Mesenchymal stem cell (in vitro differentiated cells and primary cell): ENCODE data around the gene ZXDC.

Experiments used
- DNase-seq: peaks from one replicate; pipeline ENCODE4 v3.0.0-alpha.2; 2013
- H2AFZ ChIP-seq: one replicate; pipeline ENCODE4 v1.6.1; 2013; ENCODE audit warnings: low read depth, mild to moderate bottlenecking, control low read depth, inconsistent platforms, low read length, moderate library complexity
- H2AK5ac ChIP-seq: 2 replicates; pipeline ENCODE4 v1.6.1; 2013; ENCODE audit warnings: low read length, moderate library complexity, mild to moderate bottlenecking, inconsistent platforms; ENCODE audit not compliant: severe bottlenecking
- H2BK120ac ChIP-seq: one replicate; pipeline ENCODE4 v1.6.1; 2013; ENCODE audit warnings: low read depth, mild to moderate bottlenecking, inconsistent platforms, low read length, moderate library complexity
- H2BK12ac ChIP-seq, 2 experiments: one replicate each; pipeline ENCODE4 v1.6.1; 2013; ENCODE audit warnings: inconsistent platforms in 2 of 2, low read length in 2 of 2, mild to moderate bottlenecking in 2 of 2, moderate library complexity in 2 of 2, control low read depth in 1 of 2
- H2BK15ac ChIP-seq: one replicate; pipeline ENCODE4 v1.6.1; 2013; ENCODE audit warnings: mild to moderate bottlenecking, low read depth, inconsistent platforms; ENCODE audit not compliant: poor library complexity, severe bottlenecking
- H2BK5ac ChIP-seq: 2 replicates; pipeline ENCODE4 v1.6.1; 2013; ENCODE audit warnings: low read depth, mild to moderate bottlenecking, low read length, control low read depth, inconsistent platforms; ENCODE audit not compliant: poor library complexity, severe bottlenecking
- H3K14ac ChIP-seq, 2 experiments: one replicate each; pipeline ENCODE4 v1.6.1; 2013; ENCODE audit warnings: inconsistent platforms in 2 of 2, low read length in 2 of 2, control low read depth in 1 of 2, mild to moderate bottlenecking in 1 of 2, moderate library complexity in 1 of 2
- H3K18ac ChIP-seq, 2 experiments: one replicate each; pipeline ENCODE4 v1.6.1; 2013; ENCODE audit warnings: inconsistent platforms in 2 of 2, low read length in 2 of 2, control low read depth in 1 of 2, low read depth in 1 of 2, mild to moderate bottlenecking in 1 of 2
- H3K23ac ChIP-seq, 2 experiments: one replicate each; pipeline ENCODE4 v1.6.1; 2013; ENCODE audit warnings: inconsistent platforms in 2 of 2, low read length in 2 of 2, mild to moderate bottlenecking in 2 of 2, moderate library complexity in 2 of 2, control low read depth in 1 of 2
- H3K27ac ChIP-seq: 2 replicates; pipeline ENCODE4 v1.5.1; 2013; ENCODE audit warnings: mild to moderate bottlenecking, moderate library complexity, low read length, control low read depth, inconsistent platforms; ENCODE audit not compliant: poor library complexity, severe bottlenecking
- H3K27me3 ChIP-seq, 2 experiments: 2 replicates each; pipeline versions ENCODE4 v1.6.1 to v1.7.0; 2013; ENCODE audit warnings: low read length in 2 of 2, mild to moderate bottlenecking in 2 of 2, moderate library complexity in 2 of 2, control low read depth in 1 of 2, inconsistent platforms in 1 of 2; ENCODE audit not compliant: control insufficient read depth in 1 of 2, insufficient read depth in 1 of 2
- H3K36me3 ChIP-seq, 2 experiments: 2 replicates each; pipeline versions ENCODE4 v1.6.1 to v1.7.0; 2013; ENCODE audit warnings: low read length in 2 of 2, control low read depth in 1 of 2, inconsistent platforms in 1 of 2, low read depth in 1 of 2, mild to moderate bottlenecking in 1 of 2; ENCODE audit not compliant: insufficient read depth in 2 of 2, control insufficient read depth in 1 of 2
- H3K4ac ChIP-seq, 2 experiments: one replicate each; pipeline ENCODE4 v1.6.1; 2013; ENCODE audit warnings: inconsistent platforms in 2 of 2, low read length in 2 of 2, mild to moderate bottlenecking in 2 of 2, moderate library complexity in 2 of 2, control low read depth in 1 of 2, low read depth in 1 of 2
- H3K4me1 ChIP-seq: 2 replicates; pipeline ENCODE4 v1.6.1; 2013; ENCODE audit warnings: low read depth, low read length, control low read depth; ENCODE audit not compliant: control insufficient read depth, insufficient read depth
- H3K4me2 ChIP-seq: 2 replicates; pipeline ENCODE4 v1.6.1; 2013; ENCODE audit warnings: low read length, mild to moderate bottlenecking, inconsistent platforms; ENCODE audit not compliant: poor library complexity, severe bottlenecking
- H3K4me3 ChIP-seq, 2 experiments: 2 replicates each; pipeline versions ENCODE4 v1.5.1 to v1.7.0; 2013; ENCODE audit warnings: low read length in 2 of 2, mild to moderate bottlenecking in 2 of 2, control low read depth in 1 of 2, low read depth in 1 of 2; ENCODE audit not compliant: insufficient read depth in 1 of 2
- H3K79me1 ChIP-seq: replicated peaks from 2 replicates; pipeline ENCODE4 v1.6.1; 2013; ENCODE audit warnings: mild to moderate bottlenecking, control low read depth, low read length, inconsistent platforms; ENCODE audit not compliant: poor library complexity, severe bottlenecking
- H3K9ac ChIP-seq: 2 replicates; pipeline ENCODE4 v1.7.0; 2013; ENCODE audit warnings: mild to moderate bottlenecking, low read length, moderate library complexity
- H3K9me3 ChIP-seq: 2 replicates; pipeline ENCODE4 v1.7.0; 2013; ENCODE audit warnings: mild to moderate bottlenecking, low read length; ENCODE audit not compliant: control insufficient read depth
- H4K8ac ChIP-seq: one replicate; pipeline ENCODE4 v1.6.1; 2013; ENCODE audit warnings: inconsistent platforms, mild to moderate bottlenecking, low read length, moderate library complexity
- H4K91ac ChIP-seq: one replicate; pipeline ENCODE4 v1.6.1; 2013; ENCODE audit warnings: mild to moderate bottlenecking, low read length, inconsistent platforms
- WGBS: methylation state at CpG from one replicate; pipeline ENCODE4 v1.1.7; 2013; ENCODE audit warnings: mixed read lengths; 5-methylcytosine and 5-hydroxymethylcytosine counted together

Gene ZXDC

GRCh38 chr3:126414961-126415660, 60.6 kb downstream of the ZXDC start:
- Histone ChIP-seq H3K9me3 (no peaks in the 10 kb centered on the region), H3K27ac (no peak overlapping the region), H2BK5ac (no peak overlapping the region), H3K4me1 (peaks cover under 1% of the 10 kb centered on the region), H3K27me3 (peaks cover 20 to 84% of the 10 kb centered on the region in 2 experiments), H3K18ac (no peak overlapping the region), H3K23ac (no peak overlapping the region), H3K79me1 (no peaks in the 10 kb centered on the region), H2BK15ac (no peak overlapping the region), H2BK120ac (no peak overlapping the region), H3K4me2 (no peak overlapping the region), H2AK5ac (no peak overlapping the region), H3K36me3 (no peaks in the 10 kb centered on the region), H2AFZ (no peak overlapping the region), H4K8ac (no peak overlapping the region), H3K9ac (no peak overlapping the region), H3K4ac (no peak overlapping the region), H2BK12ac (no peak overlapping the region), H4K91ac (no peak overlapping the region), H3K4me3 (no peak overlapping the region), H3K14ac (no peak overlapping the region)
- WGBS: 89% methylated on average over 12 of the region's 12 CpGs
- DNase-seq: no peak

- Histone ChIP-seq H3K4ac (no peak overlapping the region), H4K8ac (no peak overlapping the region), H2BK15ac (no peak overlapping the region), H3K18ac (no peak overlapping the region), H3K4me3 (no peak overlapping the region), H2BK120ac (no peak overlapping the region), H3K79me1 (no peaks in the 10 kb centered on the region), H2AK5ac (no peak overlapping the region), H3K27me3 (peaks cover 20 to 85% of the 10 kb centered on the region in 2 experiments), H3K4me2 (no peak overlapping the region), H4K91ac (no peak overlapping the region), H3K9me3 (no peaks in the 10 kb centered on the region), H3K27ac (no peak overlapping the region), H2BK12ac (no peak overlapping the region), H3K4me1 (no peaks in the 10 kb centered on the region), H3K23ac (no peak overlapping the region), H2AFZ (no peak overlapping the region), H3K36me3 (no peaks in the 10 kb centered on the region), H2BK5ac (no peak overlapping the region), H3K9ac (no peak overlapping the region), H3K14ac (peak overlapping the region in 1 of 2 experiments; percentile 13)
- DNase-seq: no peak
- WGBS: 92% methylated on average over 11 of the region's 11 CpGs
These were observed 61.3 kb downstream of the ZXDC start for GRCh38 chr3:126414406-126414805.

- Histone ChIP-seq H2BK120ac (no peak overlapping the region), H3K4me1 (no peaks in the 10 kb centered on the region), H4K8ac (no peak overlapping the region), H3K27me3 (peaks cover 20 to 86% of the 10 kb centered on the region in 2 experiments), H2BK12ac (no peak overlapping the region), H3K9me3 (no peaks in the 10 kb centered on the region), H4K91ac (no peak overlapping the region), H3K18ac (no peak overlapping the region), H3K23ac (no peak overlapping the region), H3K79me1 (no peaks in the 10 kb centered on the region), H3K27ac (no peak overlapping the region), H2BK5ac (no peak overlapping the region), H3K14ac (no peak overlapping the region), H3K4ac (no peak overlapping the region), H3K4me3 (peak overlapping the region in 1 of 2 experiments; percentile 29), H3K9ac (no peak overlapping the region), H3K4me2 (no peak overlapping the region), H2BK15ac (no peak overlapping the region), H2AFZ (no peak overlapping the region), H3K36me3 (no peaks in the 10 kb centered on the region), H2AK5ac (no peak overlapping the region)
- no peak for DNase-seq
- 55% methylated on average over 4 of the region's 4 CpGs for WGBS
These were observed 62.0 kb downstream of the ZXDC start for GRCh38 chr3:126413693-126414080.

GRCh38 chr3:126412841-126413692, 62.6 kb downstream of the ZXDC start:
- H4K8ac ChIP-seq: no peak overlapping the region
- no peak for DNase-seq
- no peak overlapping the region for H2BK5ac ChIP-seq
- H3K18ac ChIP-seq: no peak overlapping the region
- H2BK120ac ChIP-seq: no peak overlapping the region
- H3K4ac ChIP-seq: no peak overlapping the region
- H4K91ac ChIP-seq: peak overlapping the region; percentile 11
- no peak overlapping the region for H3K27ac ChIP-seq
- no peaks in the 10 kb centered on the region for H3K79me1 ChIP-seq
- H2BK15ac ChIP-seq: no peak overlapping the region
- H3K4me3 ChIP-seq: peak overlapping the region in 1 of 2 experiments; percentile 29
- no peak overlapping the region for H3K4me2 ChIP-seq
- no peaks in the 10 kb centered on the region for H3K9me3 ChIP-seq
- no peak overlapping the region for H2AK5ac ChIP-seq
- H3K9ac ChIP-seq: no peak overlapping the region
- H2BK12ac ChIP-seq: no peak overlapping the region
- no peak overlapping the region for H3K14ac ChIP-seq
- no peak overlapping the region for H3K23ac ChIP-seq
- H2AFZ ChIP-seq: no peak overlapping the region
- no peaks in the 10 kb centered on the region for H3K36me3 ChIP-seq
- 94% methylated on average over 6 of the region's 6 CpGs for WGBS
- H3K4me1 ChIP-seq: no peaks in the 10 kb centered on the region
- H3K27me3 ChIP-seq: peaks cover 20 to 86% of the 10 kb centered on the region in 2 experiments
